ENCODE measurements around the gene PTPRF. TPM values are rescaled to one million over a fixed set of nuclear protein-coding genes. Genes with fewer than 3 reads are reported as not detected.
A peak's percentile ranks its signal among the peaks of the same experiment; 100 is the strongest.

Gene PTPRF
- total RNA-seq, 1 donor from 2014 or later: 66.7 TPM

- Mint-ChIP-seq H3K27ac (ENCODE audit: unreplicated experiment) (no peak overlapping the region), H3K4me1 (ENCODE audit: low read depth) (peaks cover 22% of the 10 kb centered on the region), H3K9me3 (ENCODE audit: low read depth) (no peaks in the 10 kb centered on the region), H3K27me3 (ENCODE audit: low read depth) (no peaks in the 10 kb centered on the region), H3K4me3 (ENCODE audit: unreplicated experiment) (no peak overlapping the region), H3K36me3 (ENCODE audit: low read depth) (peaks cover 8% of the 10 kb centered on the region)
- TF ChIP-seq, protein P1, sequence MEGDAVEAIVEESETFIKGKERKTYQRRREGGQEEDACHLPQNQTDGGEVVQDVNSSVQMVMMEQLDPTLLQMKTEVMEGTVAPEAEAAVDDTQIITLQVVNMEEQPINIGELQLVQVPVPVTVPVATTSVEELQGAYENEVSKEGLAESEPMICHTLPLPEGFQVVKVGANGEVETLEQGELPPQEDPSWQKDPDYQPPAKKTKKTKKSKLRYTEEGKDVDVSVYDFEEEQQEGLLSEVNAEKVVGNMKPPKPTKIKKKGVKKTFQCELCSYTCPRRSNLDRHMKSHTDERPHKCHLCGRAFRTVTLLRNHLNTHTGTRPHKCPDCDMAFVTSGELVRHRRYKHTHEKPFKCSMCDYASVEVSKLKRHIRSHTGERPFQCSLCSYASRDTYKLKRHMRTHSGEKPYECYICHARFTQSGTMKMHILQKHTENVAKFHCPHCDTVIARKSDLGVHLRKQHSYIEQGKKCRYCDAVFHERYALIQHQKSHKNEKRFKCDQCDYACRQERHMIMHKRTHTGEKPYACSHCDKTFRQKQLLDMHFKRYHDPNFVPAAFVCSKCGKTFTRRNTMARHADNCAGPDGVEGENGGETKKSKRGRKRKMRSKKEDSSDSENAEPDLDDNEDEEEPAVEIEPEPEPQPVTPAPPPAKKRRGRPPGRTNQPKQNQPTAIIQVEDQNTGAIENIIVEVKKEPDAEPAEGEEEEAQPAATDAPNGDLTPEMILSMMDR (IDR thresholded peaks at IDR 0.05): no peak
- no peak for DNase-seq (ENCODE audit: low spot score)
These were observed 53.5 kb downstream of the PTPRF start for GRCh38 chr1:43584204-43584603.

GRCh38 chr1:43585557-43585956 lies 54.9 kb downstream of the PTPRF start:
- TF ChIP-seq, protein P1 (IDR thresholded peaks at IDR 0.05): no peak
- Mint-ChIP-seq H3K9me3 (ENCODE audit: low read depth) (no peaks in the 10 kb centered on the region), H3K27me3 (ENCODE audit: low read depth) (no peaks in the 10 kb centered on the region), H3K4me3 (ENCODE audit: unreplicated experiment) (no peak overlapping the region), H3K36me3 (ENCODE audit: low read depth) (peaks cover 6% of the 10 kb centered on the region), H3K27ac (ENCODE audit: unreplicated experiment) (no peak overlapping the region), H3K4me1 (ENCODE audit: low read depth) (peaks cover 22% of the 10 kb centered on the region)
- no peak for DNase-seq (ENCODE audit: low spot score)

DNA sequence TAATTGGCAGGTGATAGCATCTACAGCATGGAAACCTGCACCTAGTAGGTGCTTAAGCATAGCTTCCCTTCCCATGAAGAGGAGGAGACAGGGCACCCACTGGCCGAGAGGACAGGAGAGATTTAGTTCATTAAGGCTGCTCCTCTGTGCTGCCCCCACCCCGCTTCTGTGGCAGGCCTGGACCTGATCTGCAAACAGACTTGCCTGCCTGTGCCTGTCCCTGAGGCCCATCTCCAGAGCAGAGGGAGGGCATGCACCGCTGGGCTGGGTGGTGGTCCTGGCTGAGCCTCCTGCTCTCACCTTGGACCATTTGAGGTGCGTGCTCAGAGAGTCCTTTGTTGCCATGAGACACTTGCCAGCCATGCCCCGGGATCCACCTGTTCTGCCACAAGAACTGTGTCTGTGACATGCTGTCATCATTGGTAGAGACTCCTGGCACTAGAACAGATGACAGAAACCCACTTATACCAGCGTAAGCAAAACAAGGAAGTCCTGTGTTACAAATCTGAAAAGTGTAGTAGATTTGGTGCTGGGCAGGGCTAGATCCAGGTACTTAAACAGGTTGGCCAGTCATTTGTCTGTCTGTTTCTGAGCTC lies 55.6 kb downstream of the PTPRF start:
- H3K36me3 Mint-ChIP-seq (ENCODE audit: low read depth): peaks cover 4% of the 10 kb centered on the region
- no peak overlapping the region for H3K4me3 Mint-ChIP-seq (ENCODE audit: unreplicated experiment)
- TF ChIP-seq, protein P1 (IDR thresholded peaks at IDR 0.05): no peak
- H3K9me3 Mint-ChIP-seq (ENCODE audit: low read depth): no peaks in the 10 kb centered on the region
- H3K4me1 Mint-ChIP-seq (ENCODE audit: low read depth): peaks cover 22% of the 10 kb centered on the region
- no peak for DNase-seq (ENCODE audit: low spot score)
- H3K27me3 Mint-ChIP-seq (ENCODE audit: low read depth): no peaks in the 10 kb centered on the region
- no peak overlapping the region for H3K27ac Mint-ChIP-seq (ENCODE audit: unreplicated experiment)

- no peak for DNase-seq (ENCODE audit: low spot score)
- Mint-ChIP-seq H3K4me3 (ENCODE audit: unreplicated experiment) (no peak overlapping the region), H3K27me3 (ENCODE audit: low read depth) (no peaks in the 10 kb centered on the region), H3K27ac (ENCODE audit: unreplicated experiment) (peak overlapping the region; percentile 33), H3K9me3 (ENCODE audit: low read depth) (no peaks in the 10 kb centered on the region), H3K36me3 (ENCODE audit: low read depth) (peaks cover 3% of the 10 kb centered on the region), H3K4me1 (ENCODE audit: low read depth) (peaks cover 20% of the 10 kb centered on the region)
- TF ChIP-seq, protein P1 (IDR thresholded peaks at IDR 0.05): no peak
These were observed 56.3 kb downstream of the PTPRF start for GRCh38 chr1:43587001-43587400.

GRCh38 chr1:43587594-43587993 lies 56.9 kb downstream of the PTPRF start:
- Mint-ChIP-seq H3K27me3 (ENCODE audit: low read depth) (no peaks in the 10 kb centered on the region), H3K4me1 (ENCODE audit: low read depth) (peaks cover 16% of the 10 kb centered on the region), H3K9me3 (ENCODE audit: low read depth) (no peaks in the 10 kb centered on the region), H3K27ac (ENCODE audit: unreplicated experiment) (peak overlapping the region; percentile 33), H3K36me3 (ENCODE audit: low read depth) (peaks cover 3% of the 10 kb centered on the region), H3K4me3 (ENCODE audit: unreplicated experiment) (no peak overlapping the region)
- TF ChIP-seq, protein P1 (IDR thresholded peaks at IDR 0.05): no peak
- no peak for DNase-seq (ENCODE audit: low spot score)
